Muscle of leg (tissue), 11 donors: ENCODE data around the gene KRTAP1-5. TPM values are rescaled to one million over a fixed set of nuclear protein-coding genes. Genes with fewer than 3 reads are reported as not detected.
"Not testable (repeated sequence)": the region's sequence is repeated elsewhere in the genome, so short reads cannot be mapped to it uniquely, and the experiment has no call there.

Experiments used
- DNase-seq: peaks from one replicate; pipeline ENCODE4 v3.0.0; 2013
- H3K27ac ChIP-seq: one replicate; pipeline ENCODE4 v1.5.1; 2013; ENCODE audit warnings: mild to moderate bottlenecking, low read length, control low read depth
- H3K27me3 ChIP-seq: one replicate; pipeline ENCODE4 v1.6.1; 2013; ENCODE audit warnings: low read length; ENCODE audit not compliant: control insufficient read depth, insufficient read depth
- H3K36me3 ChIP-seq: one replicate; pipeline ENCODE4 v1.6.1; 2013; ENCODE audit warnings: low read length; ENCODE audit not compliant: control insufficient read depth, insufficient read depth
- H3K4me1 ChIP-seq: one replicate; pipeline ENCODE4 v1.6.1; 2013; ENCODE audit warnings: low read length; ENCODE audit not compliant: control insufficient read depth, insufficient read depth
- H3K4me3 ChIP-seq: one replicate; pipeline ENCODE4 v1.5.1; 2013; ENCODE audit warnings: low read length, control low read depth
- H3K9me3 ChIP-seq: replicated peaks from 2 replicates; pipeline ENCODE4 v1.6.1; 2013; ENCODE audit warnings: low read depth, low read length; ENCODE audit not compliant: control insufficient read depth
- WGBS: methylation state at CpG from one replicate; pipeline ENCODE4 v1.1.5; 2013; ENCODE audit warnings: missing lambda C conversion rate; ENCODE audit not compliant: insufficient coverage; 5-methylcytosine and 5-hydroxymethylcytosine counted together
- polyA plus RNA-seq, 8 donors: library from polyadenylated mRNA; unstranded; fragments of 120-200 nt; gene quantifications; one replicate each; pipeline versions ENCODE4 v1.2.1 to v1.2.3, GENCODE V29; 2013; ENCODE audit warnings: inconsistent platforms in 1 of 8, low replicate concordance in 1 of 8; ENCODE audit not compliant: insufficient read length in 8 of 8, insufficient read depth in 1 of 8
- total RNA-seq: library from RNA; stranded (reverse); fragments of 120-200 nt; gene quantifications from one replicate; pipeline ENCODE4 v1.2.4, GENCODE V29; 2013

Gene KRTAP1-5
- total and polyA plus RNA-seq, 9 donors: not detected

DNA sequence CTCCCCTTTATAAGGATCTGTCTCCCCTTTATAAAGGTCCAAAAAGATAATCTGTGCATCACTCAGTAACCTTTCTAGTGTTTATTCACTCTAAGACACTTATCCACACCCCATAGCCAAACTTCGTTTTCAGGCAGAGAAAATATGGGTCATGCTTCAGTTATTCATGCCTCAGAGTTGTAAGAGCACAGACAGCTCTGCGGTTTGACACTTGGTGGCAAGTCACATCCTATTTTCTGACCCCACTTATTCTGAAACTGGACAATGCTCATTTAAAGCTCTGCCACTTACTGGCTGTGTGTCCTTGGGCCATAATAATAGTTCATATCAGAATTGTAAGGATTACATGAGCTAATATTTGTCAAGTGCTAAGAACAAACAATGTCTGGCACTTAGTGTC lies 22.1 kb upstream of the KRTAP1-5 start:
- no peaks in the 10 kb centered on the region for H3K4me1 ChIP-seq
- no peaks in the 10 kb centered on the region for H3K36me3 ChIP-seq
- no peak overlapping the region for H3K27ac ChIP-seq
- peaks cover 6% of the 10 kb centered on the region for H3K27me3 ChIP-seq
- 70% methylated on average over 2 of the region's 2 CpGs for WGBS
- DNase-seq: no peak
- no peaks in the 10 kb centered on the region for H3K9me3 ChIP-seq
- no peak overlapping the region for H3K4me3 ChIP-seq

DNA sequence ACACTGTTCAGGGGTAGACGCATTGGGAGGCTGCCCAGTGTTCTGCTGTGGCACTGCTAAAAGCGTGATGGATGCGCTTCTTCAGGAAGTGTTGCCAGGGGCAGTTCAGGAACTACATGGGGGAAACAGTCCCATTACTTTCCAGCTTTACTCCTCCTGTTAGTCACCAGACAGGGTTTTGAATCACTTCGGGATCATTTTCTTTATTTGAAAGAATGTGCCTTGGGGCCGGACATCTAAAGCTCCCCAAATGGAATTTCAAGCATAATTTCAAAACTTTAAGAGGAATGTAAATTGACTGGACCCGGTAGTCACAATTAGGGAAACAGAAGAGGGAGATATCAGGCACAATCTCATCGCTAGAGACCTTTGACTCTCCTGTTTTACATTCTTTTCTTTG lies 21.4 kb upstream of the KRTAP1-5 start:
- Histone ChIP-seq H3K4me1 (no peaks in the 10 kb centered on the region), H3K27me3 (peaks cover 6% of the 10 kb centered on the region), H3K9me3 (no peaks in the 10 kb centered on the region), H3K27ac (no peak overlapping the region), H3K4me3 (no peak overlapping the region), H3K36me3 (no peaks in the 10 kb centered on the region)
- no CpG with 5 or more reads among the region's 7 CpGs for WGBS
- no peak for DNase-seq

DNA sequence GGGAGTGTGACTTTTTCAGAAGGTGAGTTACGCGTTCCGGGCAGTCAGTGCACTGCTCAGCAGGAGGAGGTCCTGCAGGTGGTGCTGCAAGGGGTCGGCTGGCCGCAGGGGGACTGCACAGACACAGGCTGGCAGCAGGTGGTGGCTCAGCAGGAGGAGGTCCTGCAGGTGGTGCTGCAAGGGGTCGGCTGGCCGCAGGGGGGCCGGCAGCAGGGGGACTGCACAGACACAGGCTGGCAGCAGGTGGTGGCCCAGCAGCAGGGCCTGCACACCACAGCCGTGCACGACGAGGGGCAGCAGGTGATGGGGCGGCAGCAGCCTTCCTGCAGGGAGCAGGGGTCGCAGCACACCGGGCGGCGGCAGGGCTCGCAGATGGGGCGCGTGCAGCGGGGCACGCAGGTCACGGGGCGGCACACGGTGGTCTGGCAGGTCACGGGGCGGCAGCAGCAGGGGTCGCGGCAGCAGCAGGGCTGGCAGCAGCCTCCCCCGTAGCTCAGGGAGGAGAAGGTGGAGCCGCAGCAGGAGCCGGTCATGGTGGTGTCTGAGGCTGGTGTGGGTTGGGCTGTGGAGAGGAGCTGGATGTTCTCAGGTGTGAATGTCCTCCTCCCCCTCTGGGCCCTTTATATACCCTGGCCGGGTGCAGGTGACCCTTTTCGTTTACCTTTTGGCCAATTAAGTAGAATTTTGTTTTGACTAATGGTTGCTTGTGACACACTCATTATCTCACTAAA lies 19.9 kb upstream of the KRTAP1-5 start, which contains the start of gene KRTAP2-1:
Gene KRTAP2-1 (minus strand): TSS at position 582 of the 731 bp plus-strand sequence. CDS start 49 bp downstream, at position 533.
- H3K9me3 ChIP-seq, H3K4me1 ChIP-seq, H3K4me3 ChIP-seq, DNase-seq, H3K27me3 ChIP-seq, H3K36me3 ChIP-seq, H3K27ac ChIP-seq: not testable (repeated sequence)
- 63% methylated on average over 5 of the region's 33 CpGs for WGBS

DNA sequence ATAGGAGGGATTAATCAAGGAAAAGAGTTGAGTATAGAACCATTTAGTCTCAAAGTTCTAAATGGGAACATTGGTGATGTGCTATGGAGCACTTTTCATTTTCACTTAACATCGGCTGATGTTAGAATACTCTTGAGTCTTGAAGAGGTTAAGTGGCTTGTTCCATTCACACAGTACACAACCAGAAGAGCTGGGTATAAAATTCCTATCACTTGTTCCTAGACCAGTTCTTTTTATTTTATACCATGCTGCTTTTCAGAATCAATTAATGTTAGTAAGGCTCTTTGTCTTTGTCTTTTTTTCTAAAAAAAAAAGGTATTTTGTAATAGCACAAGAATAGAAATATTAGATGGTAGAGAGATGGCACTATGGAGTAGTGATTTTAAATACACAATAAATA lies 15.9 kb upstream of the KRTAP1-5 start:
- no peaks in the 10 kb centered on the region for H3K9me3 ChIP-seq
- H3K36me3 ChIP-seq: no peaks in the 10 kb centered on the region
- WGBS: no CpG with 5 or more reads among the region's 1 CpG
- H3K4me1 ChIP-seq: no peaks in the 10 kb centered on the region
- H3K27me3 ChIP-seq: peaks cover under 1% of the 10 kb centered on the region
- no peak for DNase-seq
- H3K27ac ChIP-seq: no peak overlapping the region
- H3K4me3 ChIP-seq: no peak overlapping the region

- not testable (repeated sequence) for H3K27me3 ChIP-seq, H3K36me3 ChIP-seq, H3K27ac ChIP-seq, H3K4me3 ChIP-seq, H3K9me3 ChIP-seq, H3K4me1 ChIP-seq
- 70% methylated on average over 6 of the region's 14 CpGs for WGBS
- DNase-seq: peak; percentile 60
Measured at GRCh38 chr17:41040783-41041571, 14.0 kb upstream of the KRTAP1-5 start, which contains the start of gene KRTAP1-1. Gene KRTAP1-1 (minus strand): TSS chr17:41041450. CDS start chr17:41041397, 53 bp downstream.

GRCh38 chr17:41037853-41038350 lies 10.9 kb upstream of the KRTAP1-5 start:
- H3K4me3 ChIP-seq: no peak overlapping the region
- no peaks in the 10 kb centered on the region for H3K9me3 ChIP-seq
- no peak for DNase-seq
- H3K27ac ChIP-seq: no peak overlapping the region
- no peaks in the 10 kb centered on the region for H3K27me3 ChIP-seq
- WGBS: no CpG with 5 or more reads among the region's 2 CpGs
- no peaks in the 10 kb centered on the region for H3K36me3 ChIP-seq
- no peaks in the 10 kb centered on the region for H3K4me1 ChIP-seq

- peak; percentile 41 for DNase-seq
- not testable (repeated sequence) for H3K4me3 ChIP-seq, H3K27ac ChIP-seq, H3K27me3 ChIP-seq, H3K9me3 ChIP-seq, H3K36me3 ChIP-seq, H3K4me1 ChIP-seq
- WGBS: 83% methylated on average over 6 of the region's 10 CpGs
Measured at GRCh38 chr17:41034346-41034935, 7.4 kb upstream of the KRTAP1-5 start, which contains the start of gene KRTAP1-3. Gene KRTAP1-3 (minus strand): TSS chr17:41034874. CDS start chr17:41034821, 53 bp downstream.

GRCh38 chr17:41029633-41030245 lies 2.7 kb upstream of the KRTAP1-5 start, which contains the start of gene KRTAP1-4:
Gene KRTAP1-4 (minus strand): TSS chr17:41030195. CDS start chr17:41030078, 117 bp downstream.
- DNase-seq: no peak
- no peaks in the 10 kb centered on the region for H3K9me3 ChIP-seq
- 83% methylated on average over 12 of the region's 12 CpGs for WGBS
- H3K4me1 ChIP-seq: no peaks in the 10 kb centered on the region
- no peak within 1 kb of the TSS for H3K4me3 ChIP-seq
- H3K27me3 ChIP-seq: no peaks in the 10 kb centered on the region
- H3K36me3 ChIP-seq: no peaks in the 10 kb centered on the region
- H3K27ac ChIP-seq: no peak within 1 kb of the TSS

- no CpG with 5 or more reads among the region's 3 CpGs for WGBS
- Histone ChIP-seq H3K4me3 (no peak overlapping the region), H3K9me3 (peaks cover 3% of the 10 kb centered on the region), H3K27me3 (no peaks in the 10 kb centered on the region), H3K27ac (no peak overlapping the region), H3K4me1 (no peaks in the 10 kb centered on the region), H3K36me3 (no peaks in the 10 kb centered on the region)
- no peak for DNase-seq
Measured at GRCh38 chr17:41024697-41025096, 2.3 kb downstream of the KRTAP1-5 start.
